Sciatic nerve (tissue), 2 donors: ENCODE results near the gene AIRE. TPM values are rescaled to one million over a fixed set of nuclear protein-coding genes. Genes with fewer than 3 reads are reported as not detected.

Experiments used
- ATAC-seq: fragments of 200-7000 bp; cut with Tn5 transposase; one replicate; pipeline ENCODE4 v1.9.1; 2020; ENCODE audit warnings: mild to moderate bottlenecking, moderate library complexity
- DNase-seq: peaks from one replicate; pipeline ENCODE4 v3.0.0-alpha.2; 2020; ENCODE audit warnings: low spot score
- intact Hi-C: fragments of 100-400 bp; cut with DNase I; formaldehyde crosslinking; loops from one replicate; pipeline ENCODE4 v1.14.2; 2022
- total RNA-seq: library from RNA; stranded (reverse); fragmentation: NEBNext Ultra II Directional; extraction: Animal tissue kit (Norgen Biotek cat#: 25700); gene quantifications from one replicate; pipeline ENCODE4 v1.2.1, GENCODE V29; 2021
- donor health status: DM: no; HTN: no; CAD: no.
- donor health status: DM: no; HTN: no; CAD: no.

The AIRE gene
- total RNA-seq, 1 donor from 2014 or later = 0.13 TPM

GRCh38 chr21:44289381-44290010, 3.8 kb downstream of the AIRE start:
- intact Hi-C loops = no loop called here
- ATAC-seq (no peak), DNase-seq (no peak)

- intact Hi-C loops = no loop called here
Observed at GRCh38 chr21:44290327-44291077, 4.8 kb downstream of the AIRE start.

GRCh38 chr21:44291078-44291935, 5.6 kb downstream of the AIRE start:
- ATAC-seq (no peak), DNase-seq (no peak)
- intact Hi-C loops = no loop called here

More at GRCh38 chr21:44290327-44291077, 4.8 kb downstream of the AIRE start:
- DNase-seq (no peak), ATAC-seq (no peak)

DNA sequence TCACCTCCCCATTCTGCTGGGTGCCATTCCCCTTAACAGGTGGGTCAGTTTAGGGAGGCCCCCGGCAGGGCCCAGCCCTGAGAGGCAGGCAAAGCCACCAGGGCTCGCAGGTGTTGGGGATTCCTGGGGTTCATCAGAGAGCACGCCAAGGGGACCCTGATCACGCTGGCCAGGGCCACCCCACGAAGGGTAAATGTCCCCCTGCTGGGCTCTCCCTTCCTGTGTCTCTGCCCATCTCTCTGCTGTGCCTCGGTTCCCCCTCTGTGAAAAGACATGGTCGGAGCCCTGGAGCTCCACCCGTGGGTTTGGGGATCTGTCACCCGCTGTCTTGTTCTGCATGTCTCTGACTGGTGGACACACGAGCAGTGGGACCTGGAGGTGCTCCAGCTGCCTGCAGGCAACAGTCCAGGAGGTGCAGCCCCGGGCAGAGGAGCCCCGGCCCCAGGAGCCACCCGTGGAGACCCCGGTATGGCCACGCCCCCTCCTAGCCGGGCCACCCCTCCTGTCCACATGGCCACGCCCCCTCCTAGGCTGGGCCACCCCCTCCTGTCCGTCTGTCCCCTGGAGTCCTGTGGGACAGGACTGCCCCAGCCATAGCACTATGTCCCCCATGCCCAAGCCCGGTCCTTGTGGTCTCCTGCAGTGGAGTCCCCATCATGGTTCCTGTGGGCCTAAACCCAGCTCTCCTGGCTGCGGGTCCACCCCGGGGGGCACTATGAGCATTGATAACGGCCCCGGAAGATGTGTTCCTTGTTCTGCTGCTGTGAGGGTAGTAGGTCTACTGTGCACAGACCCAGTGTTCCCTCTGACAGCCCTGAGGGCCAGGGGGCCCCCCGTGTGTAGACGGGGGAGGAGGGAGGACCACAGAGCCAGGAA, 6.5 kb downstream of the AIRE start:
- DNase-seq (no peak), ATAC-seq (no peak)
- intact Hi-C loops = no loop called here

GRCh38 chr21:44292812-44293195, 7.1 kb downstream of the AIRE start:
- ATAC-seq (no peak), DNase-seq (no peak)
- intact Hi-C loops = no loop called here

DNA sequence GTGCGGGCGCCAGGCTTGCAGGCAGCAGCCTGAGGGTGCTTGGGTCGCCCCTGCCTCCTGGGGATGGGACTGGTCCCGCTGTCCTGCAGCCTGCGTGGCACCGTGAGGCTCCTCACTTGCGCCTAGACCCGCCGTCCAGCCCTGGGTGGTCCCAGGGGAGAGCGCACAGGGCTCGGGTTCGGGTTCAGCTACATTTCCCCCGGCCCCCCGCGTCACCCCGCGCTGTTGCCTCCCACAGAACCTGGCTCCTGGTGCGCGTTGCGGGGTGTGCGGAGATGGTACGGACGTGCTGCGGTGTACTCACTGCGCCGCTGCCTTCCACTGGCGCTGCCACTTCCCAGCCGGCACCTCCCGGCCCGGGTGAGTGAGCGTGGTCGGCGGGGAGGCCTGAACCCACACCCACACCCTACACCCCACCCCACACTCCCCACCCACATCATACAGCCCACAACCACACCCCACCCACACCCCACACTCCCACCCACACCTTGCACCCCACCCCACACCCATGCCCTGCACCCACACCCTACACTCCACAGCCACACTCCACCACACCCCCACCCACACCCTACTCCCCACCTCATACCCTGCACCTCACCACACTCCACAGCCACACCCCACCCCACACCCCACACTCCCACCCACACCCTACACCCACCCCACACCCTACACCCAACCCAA, 8.0 kb downstream of the AIRE start:
- intact Hi-C loops = no loop called here
- DNase-seq (no peak), ATAC-seq (no peak)

- DNase-seq (peak; percentile 92), ATAC-seq (peak; percentile 69)
- intact Hi-C loops = no loop called here
Observed at GRCh38 chr21:44294391-44295162, 8.9 kb downstream of the AIRE start.

DNA sequence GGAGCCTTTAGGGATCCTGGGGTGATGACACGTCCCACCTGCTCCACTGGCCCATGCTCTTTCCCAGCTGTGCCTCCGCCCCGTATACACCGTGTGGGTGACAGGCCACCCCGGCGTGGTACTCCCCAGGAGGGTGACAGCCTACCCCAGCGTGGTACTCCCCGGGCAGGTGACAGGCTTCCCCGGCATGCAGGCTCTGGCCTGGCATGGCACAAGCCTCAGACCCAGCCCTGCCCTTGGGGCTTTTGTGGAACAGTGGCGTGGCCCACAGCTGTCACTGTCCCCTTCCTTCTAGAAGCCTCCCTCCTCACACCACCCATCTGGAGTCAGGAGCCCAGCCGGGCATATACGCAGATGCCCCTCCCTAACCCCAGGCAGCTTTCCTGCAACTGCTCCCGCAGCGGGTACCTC, 9.5 kb downstream of the AIRE start:
- DNase-seq = no peak
- intact Hi-C loops = no loop called here
- ATAC-seq = peak; percentile 3

- no peak for DNase-seq
- intact Hi-C loops = no loop called here
Observed at GRCh38 chr21:44295646-44296045, 10.0 kb downstream of the AIRE start.

DNA sequence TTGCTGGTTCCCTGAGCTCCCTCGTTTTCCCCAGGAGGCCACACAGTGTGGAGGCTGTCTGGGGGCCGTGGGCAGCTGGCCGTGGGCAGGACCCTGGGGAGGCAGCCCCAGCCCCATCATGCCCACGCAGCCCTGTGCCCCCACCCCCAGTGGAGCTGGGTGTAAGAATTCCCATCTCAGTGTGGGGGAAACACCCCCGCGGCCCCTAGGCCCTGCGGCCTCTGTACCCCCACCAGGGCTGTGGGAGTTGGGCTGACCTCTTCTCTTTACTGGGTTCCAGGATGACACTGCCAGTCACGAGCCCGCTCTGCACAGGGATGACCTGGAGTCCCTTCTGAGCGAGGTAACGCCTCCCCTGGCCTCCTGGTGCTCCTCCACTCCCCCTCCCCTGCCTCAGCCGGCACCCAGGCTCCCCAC, 10.4 kb downstream of the AIRE start:
- intact Hi-C loops = no loop called here
- no peak for ATAC-seq
- DNase-seq = no peak

More at GRCh38 chr21:44295646-44296045, 10.0 kb downstream of the AIRE start:
- no peak for ATAC-seq

DNA sequence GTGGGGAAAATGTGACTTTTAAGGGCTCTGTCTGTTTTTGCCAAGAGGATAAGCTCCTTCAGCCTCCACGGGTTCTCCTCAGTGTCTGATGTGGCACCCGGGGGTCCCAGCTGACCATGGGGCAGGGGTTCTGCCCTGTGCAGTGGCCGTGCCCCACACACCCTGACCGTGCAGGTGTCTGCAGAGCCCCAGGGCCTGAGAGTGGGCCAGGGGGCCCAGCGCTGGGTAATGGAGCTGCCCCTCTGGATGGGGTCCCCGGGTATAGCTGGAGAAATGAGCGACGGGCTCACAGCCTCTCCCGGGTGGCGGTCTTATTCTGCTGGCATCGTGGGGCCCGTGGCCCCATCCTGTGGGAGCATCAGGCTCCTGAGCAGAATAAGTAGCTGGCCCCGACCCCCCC, 11.2 kb downstream of the AIRE start:
- intact Hi-C loops = no loop called here
- ATAC-seq (no peak), DNase-seq (no peak)

GRCh38 chr21:44297525-44298290, 12.0 kb downstream of the AIRE start:
- intact Hi-C loops = no loop called here
- DNase-seq = peak; percentile 93
- ATAC-seq = peak; percentile 68

- no peak for DNase-seq
- ATAC-seq = no peak
- intact Hi-C loops = no loop called here
Observed at GRCh38 chr21:44298301-44298700, 12.6 kb downstream of the AIRE start.

DNA sequence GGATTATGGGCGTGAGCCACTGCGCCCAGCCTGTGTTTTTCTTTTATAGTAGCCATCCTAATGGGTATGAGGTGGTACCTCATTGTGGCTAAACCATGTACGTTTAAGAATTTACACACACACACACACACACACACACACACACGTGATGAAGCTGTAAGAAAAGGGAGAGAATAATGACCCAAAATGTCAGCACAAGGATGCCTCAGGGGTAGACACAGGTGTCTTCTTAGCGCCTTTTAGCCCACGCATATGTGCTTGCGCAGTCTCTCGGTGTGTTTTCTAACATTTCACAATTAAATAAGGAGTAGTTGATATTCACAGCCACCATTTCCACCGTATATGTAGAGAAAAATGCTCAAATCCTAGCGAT, 13.4 kb downstream of the AIRE start:
- intact Hi-C loops = no loop called here
- no peak for ATAC-seq
- no peak for DNase-seq

- intact Hi-C loops = loop anchor here (2.0 to 10.0 kb wide), 2 partner anchors 295 to 509 kb away; no protein-coding TSS in a partner anchor
- ATAC-seq = peak; percentile 50
- DNase-seq = peak; percentile 87
Observed at GRCh38 chr21:44299458-44300261, 14.0 kb downstream of the AIRE start, which contains the start of gene PFKL. TSS of gene PFKL (plus strand) at chr21:44300053. CDS start at chr21:44300106, 53 bp downstream.
